GM18520 (cell line): ENCODE data around the gene DNM1.
"Not testable (repeated sequence)": the region's sequence is repeated elsewhere in the genome, so short reads cannot be mapped to it uniquely, and the experiment has no call there.

Experiments
- ATAC-seq: cut with Tn5 transposase; IDR thresholded peaks from one replicate; pipeline ENCODE4 v1.9.1; 2021; ENCODE audit not compliant: unreplicated experiment

The DNM1 gene

DNA sequence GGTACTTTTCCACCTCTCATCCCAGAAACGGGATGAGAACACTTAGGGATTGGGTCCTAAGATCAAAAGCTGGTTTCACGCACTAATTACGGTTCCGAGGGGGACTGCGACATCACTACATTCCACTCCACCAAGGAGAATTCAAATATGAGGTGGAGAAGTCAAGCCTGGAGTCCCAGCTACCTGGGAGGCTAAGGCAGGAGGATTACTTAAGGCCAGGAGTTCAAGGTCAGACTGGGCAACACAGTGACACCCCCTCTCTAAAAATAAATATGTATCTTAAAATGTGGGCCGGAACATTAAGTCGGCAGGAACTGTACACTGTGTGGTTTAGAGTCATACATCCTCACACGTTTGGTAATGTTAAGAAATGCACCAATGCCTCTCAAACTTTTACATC is 71.1 kb downstream of the DNM1 start:
- no peak for ATAC-seq

DNA sequence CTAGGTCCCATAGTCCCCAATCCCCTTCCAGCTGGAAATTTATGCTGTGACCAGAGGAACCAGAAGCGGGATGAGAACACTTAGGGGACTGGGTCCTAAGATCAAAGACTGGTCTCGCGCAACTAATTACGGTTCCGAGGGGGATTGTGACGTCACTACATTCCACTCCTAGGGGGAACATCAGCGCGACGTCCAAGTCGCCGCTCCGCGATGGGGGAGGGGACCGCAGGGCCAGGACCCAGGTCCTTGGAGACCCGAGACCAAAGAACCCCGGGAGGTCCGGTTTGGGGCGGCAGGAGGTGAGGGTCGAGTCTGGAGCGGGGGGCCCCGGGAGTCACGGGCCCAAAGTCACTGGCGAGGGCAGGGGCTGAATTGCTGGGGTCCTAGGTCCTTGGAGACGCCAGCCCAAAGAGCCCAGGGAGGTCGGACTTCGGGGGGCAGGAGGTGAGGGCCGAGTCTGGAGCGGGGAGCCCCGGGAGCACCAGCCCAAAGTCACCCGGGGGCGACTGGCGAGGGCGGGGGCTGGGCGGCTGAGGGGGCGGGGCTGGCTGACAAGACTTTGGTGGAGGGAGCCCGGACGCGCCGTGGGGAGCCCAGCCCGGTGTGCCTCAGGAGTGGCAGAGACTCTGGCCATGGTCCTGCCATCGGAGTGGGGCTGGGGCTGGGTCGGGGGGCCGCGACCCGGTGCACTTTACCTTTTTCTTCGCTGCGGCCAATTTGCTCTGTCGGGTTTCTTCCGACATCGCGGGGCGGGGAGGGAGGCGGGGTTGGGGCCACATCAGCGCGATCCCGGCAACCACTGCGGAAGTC is 72.2 kb downstream of the DNM1 start, which contains the start of gene GOLGA2:
Gene GOLGA2, minus strand, starts transcription at position 810 of the 810 bp plus-strand sequence. Its CDS starts 31 bp downstream, at position 779.
- ATAC-seq = no peak

DNA sequence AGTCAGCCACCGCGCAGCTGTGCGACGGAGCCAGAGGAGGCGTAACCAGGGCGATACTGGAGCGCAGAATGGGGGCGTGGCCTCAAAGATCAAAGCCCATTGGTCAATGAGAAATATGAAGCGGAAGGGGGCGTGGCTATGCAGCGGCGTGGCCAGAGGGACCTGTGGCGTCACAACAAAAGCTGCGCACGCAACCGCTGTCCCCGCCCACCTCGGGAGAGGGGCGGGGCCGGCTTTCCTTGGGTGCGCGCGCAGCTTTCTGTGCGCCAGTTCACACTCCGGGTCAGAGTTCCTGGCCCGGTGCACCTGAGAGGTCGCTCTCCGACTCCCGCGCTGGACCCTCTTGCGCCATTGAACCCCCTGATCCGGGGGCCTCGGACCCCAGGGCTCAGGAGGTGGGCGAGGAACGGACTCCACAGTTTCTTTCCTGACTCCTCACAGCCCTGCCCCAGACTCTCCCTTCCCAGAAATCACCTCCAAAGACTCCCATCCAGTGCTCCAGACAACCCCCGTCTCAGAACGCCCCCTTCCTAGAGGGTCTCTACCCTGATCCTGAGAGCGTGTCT is 72.9 kb downstream of the DNM1 start, which contains the start of gene SWI5:
Gene SWI5, plus strand, starts transcription at position 269 of the 566 bp plus-strand sequence.
- ATAC-seq = peak; percentile 93

DNA sequence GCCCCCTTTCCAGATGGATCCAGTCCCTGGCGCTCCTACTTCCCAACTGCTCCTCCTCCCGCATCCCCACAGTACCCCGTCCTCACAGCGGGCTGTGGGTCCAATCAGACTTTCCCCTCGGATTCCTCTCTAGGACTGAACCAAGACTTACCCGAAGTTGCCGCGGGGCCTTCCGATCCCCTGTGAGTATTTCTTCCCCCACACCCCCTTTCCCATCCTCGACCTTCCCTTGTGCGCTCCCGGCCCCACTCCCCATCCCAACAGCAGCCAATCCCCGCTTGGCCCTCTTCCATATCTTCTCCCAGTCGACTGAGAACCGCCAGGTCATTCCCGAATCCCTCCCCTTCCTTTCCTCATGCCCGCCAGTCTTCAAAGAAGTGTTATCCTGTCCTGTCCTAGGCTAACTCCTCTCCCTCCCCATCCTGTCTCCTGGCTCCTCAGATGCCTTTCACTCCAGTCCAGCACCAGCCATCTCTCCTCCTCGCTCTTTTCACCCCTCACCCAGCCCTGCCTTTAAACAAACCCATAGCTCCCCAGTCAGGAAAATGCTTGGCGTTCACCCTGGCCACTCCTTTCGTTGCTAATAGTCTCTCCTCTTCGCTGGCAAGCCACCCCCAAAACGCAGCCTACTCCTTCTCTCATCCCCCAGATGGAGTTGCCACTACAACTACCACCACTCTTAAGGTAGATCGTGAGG is 73.5 kb downstream of the DNM1 start:
- ATAC-seq = no peak

DNA sequence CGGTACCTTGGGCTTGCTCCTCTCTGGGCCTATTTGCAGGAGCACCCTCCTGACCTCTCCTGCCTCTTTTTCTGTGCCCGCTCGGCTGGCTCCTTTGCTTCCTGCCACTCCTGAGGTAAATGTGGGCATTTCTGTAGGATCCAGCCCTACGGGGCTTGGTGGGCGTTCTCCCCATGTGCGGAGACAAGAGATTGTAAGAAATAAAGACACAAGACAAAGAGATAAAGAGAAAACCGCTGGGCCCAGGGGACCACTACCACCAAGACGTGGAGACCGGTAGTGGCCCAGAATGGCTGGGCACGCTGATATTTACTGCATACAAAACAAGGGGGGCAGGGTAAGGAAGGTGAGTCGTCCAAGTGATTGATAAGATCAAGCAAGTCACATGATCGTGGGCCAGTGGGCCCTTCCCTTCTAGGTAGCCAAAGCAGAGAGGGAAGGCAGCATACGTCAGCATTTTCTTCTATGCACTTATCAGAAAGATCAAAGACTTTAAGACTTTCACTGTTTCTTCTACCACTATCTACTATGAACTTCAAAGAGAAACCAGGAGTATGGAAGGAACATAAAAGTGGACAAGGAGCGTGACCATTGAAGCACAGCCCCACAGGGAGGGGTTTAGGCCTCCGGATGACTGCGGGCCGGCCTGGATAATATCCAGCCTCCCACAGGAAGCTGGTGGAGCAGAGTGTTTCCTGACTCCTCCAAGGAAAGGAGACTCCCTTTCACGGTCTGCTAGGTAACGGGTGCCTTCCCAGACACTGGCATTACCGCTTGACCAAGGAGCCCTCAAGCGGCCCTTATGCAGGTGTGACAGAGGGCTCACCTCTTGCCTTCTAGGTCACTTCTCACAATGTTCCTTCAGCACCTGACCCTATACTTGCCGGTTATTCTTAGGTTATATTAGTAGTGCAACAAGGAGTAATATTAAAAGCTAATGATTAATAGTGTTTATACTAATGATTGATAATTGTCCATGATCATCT is 76.2 kb downstream of the DNM1 start:
- ATAC-seq = not testable (repeated sequence)

DNA sequence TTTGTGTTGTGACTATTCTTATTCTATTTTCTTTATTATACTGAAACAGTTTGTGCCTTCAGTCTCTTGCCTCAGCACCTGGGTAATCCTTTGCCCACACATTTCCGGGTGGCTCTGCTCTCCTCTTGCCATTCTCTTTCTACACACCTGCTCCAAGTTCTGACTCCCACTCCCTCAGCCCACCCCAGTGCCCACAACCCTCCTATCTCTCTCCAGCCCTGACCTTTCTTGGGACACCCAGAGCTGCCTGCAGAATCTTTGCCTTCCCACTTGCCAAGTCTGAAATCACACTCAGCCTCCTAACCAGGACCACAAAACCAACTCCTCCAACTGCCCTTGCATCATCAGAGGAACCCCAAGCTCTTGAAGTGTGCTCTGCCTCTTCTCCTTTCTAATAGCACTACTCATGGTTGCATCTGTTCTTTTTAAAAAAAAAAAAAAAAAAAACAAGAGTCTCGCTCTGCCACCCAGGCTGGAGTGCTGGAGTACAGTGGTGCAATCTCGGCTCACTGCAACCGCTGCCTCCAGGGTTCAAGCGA is 77.0 kb downstream of the DNM1 start:
- no peak for ATAC-seq

DNA sequence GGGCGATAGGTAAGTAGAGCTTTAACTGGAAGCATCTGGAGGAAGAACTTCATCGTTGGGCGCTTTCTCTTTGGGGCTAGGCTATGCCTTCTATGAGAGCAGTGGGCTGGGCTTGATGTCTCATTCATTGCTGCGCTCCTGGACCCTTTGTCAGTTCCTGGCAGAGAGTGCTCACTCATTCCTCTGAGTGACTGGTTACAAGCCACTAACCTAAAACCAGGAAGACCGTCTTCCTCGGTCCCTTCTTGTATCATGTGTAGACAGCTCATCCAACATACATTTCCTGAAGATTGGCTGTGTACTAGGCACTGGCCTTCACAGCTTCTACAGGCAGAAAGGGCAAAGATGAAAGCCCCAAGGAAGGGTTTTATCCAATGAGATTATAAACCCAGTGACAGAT is 79.3 kb downstream of the DNM1 start:
- ATAC-seq = no peak

DNA sequence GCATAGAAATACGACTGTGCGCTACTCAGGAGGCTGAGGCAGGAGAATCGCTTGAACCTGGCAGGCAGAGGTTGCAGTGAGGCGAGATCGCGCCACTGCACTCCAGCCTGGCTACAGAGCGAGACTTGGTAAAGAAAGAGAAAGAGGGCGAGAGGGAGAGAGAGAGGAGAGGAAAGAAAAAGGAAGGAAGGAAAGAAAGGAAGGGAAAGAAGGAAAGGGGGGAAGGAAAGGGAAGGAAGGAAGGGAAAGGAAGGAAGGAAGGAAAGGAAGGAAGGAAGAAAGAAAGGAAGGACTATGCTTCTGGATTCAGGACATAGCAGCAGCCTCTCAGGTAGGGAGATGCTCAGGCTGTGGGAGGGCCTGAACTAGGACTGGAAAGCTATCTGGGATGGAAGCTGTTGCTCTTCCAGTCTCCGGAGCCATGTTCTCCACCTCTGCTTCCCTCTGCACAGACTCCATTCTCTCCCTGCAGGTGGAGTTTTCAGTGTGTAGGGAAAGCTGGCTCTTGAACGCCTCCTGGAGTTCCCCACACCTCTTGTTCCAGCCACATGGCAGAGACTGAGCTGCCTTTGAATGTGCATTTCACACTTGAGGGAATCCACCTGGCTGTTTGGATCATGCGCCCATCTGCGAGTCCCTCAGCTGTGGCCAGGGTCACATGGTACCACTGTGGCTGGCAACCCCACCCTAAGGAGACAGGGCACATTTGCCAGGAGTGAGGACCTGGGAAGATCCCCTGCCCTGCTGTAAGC is 82.0 kb downstream of the DNM1 start:
- ATAC-seq = no peak

DNA sequence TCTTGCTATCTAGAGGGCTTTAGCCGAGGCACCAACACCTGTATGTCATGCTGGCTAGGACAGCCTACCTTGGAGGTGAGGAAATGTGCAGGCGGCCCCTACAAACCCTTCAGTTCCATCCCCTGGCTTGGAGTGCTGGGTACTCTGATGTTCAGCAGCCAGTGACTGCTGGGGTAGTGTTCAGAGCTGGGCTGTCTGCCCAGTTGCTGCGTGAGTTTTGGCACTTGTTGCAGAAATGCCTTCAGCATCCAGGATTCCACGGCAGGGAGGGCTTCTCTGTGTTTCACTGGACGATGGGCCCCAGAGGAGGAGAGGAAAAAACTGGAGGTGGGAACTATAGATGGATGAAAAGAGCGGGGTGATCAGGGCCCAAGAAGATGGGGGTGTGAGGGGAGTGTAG is 83.3 kb downstream of the DNM1 start:
- no peak for ATAC-seq

DNA sequence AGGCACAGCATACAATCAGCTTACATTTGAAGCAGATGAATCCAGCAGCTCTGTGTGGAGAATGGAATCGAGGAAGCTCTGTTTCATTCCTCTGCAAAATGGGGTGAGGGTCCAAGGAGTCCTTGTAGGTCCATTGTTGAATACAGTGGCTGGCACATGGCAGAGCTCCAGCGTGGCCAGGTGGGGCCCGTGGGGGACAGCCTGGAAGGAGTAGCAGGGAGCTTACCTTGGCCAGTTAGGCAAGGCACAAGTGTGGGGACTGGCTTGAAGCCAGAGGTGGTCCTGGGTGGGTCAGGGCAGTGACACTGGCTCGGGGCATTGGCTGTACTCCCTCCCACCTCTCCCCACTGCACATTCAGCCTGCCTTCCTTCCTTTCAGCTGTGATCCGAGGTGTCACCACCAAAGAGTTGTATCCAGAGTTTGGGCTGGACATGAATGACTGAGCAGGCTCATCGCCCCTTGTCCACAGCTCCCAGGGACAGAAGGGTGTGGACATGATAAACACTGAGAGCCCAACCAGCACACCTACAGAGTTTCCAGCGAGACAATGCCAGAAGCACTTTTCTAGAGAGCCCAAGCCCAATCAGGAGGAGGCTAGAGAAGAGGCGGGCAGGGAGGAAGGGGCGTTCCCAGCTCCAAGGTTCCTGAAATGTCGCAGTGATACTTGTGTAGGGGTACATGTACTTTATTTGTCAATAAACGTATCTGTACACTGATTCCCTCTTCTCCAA is 85.3 kb downstream of the DNM1 start:
- ATAC-seq = no peak

DNA sequence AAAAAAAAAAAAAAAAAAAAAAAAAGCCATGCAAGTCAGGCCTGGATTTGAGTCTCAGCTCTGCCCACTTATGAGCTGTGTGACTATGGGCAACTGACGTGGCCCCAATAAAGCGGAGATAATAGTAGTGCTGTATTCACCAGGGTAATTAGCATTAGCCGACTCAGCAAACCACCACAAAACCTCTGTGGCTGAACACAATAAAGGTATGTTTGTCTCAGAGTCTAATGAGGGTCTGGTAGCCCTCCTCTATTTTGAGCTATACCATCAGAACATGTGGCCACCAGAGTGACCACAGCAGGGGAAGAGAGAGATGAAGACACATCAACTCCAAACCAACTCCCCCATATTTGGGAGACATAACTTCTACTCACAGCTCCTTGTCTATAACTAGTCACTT is 88.8 kb downstream of the DNM1 start:
- ATAC-seq = no peak

DNA sequence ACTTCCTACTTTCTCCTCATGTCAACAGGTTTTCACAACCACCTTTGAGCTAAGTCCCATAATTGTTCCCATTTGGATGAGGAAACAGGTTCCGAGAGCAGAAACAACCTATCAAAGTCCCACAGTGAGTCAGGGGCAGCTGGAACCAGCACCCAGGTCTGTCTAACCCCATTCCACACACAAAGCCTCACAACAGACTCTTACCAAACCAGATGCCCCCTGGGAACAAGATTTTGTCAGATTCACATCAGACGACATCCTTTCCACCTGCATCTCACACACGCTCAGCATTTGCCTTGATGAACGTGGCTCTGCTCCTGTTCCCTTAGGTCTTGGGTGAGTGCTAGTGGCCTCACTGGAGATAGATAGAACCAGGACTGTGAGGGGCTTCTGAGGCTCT is 89.9 kb downstream of the DNM1 start:
- ATAC-seq = no peak

DNA sequence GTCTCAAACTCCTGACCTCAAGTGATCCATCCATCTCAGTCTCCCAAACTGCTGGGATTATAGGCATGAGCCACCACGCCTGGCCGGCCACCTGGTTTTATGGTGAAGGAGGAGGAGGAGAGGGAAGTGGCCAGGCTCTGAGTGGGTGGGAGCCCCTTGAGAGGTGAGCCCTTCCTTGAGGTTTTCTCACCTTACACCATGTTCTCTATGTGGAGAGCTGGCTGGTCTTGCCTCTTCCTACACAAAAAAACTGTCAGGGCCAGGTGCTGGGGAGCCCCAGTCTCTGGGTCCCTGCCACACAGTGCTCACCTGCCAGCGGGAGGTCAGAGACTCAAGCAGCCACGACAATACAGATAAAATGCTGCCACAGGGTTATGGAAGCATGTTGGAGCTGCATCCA is 91.0 kb downstream of the DNM1 start:
- no peak for ATAC-seq

DNA sequence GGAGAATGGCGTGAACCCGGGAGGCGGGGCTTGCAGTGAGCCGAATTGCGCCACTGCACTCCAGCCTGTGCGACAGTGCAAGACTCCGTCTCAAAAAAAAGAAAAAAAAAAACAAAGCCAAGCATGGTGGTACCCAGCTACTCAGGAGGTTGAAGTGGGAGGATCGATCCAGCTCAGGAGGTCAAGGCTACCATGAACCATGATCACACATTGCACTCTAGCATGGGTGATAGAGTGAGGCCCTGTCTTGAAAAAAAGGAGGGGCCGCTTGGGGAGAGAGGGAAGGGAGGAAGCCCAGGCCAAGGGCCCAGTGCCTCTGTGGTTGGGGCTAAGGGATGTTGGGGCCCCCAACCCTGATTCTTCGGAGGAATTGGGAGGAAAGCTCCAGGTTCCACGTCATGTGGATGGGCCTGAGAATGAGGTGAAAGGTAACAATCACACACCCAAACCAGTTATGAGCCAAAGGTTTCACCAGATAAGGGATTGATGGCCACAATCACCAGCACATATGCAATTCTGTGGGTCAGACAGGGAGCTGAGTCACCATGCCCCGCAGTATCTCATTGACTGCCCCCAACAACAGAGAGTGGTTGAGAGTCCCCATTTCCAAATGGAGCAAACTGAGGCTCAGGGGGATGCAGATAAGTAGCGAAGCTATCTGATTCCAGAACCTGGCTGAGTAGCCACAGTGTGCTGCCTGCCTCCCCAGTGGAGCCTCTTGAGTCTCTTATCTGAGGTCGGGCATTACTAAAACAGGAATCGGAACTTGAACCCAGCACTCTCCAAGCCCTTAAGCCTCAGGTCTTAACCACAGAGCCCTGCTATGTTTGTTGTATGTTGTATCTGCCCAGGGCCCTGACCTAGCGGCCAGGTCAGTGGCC is 93.4 kb downstream of the DNM1 start:
- no peak for ATAC-seq

DNA sequence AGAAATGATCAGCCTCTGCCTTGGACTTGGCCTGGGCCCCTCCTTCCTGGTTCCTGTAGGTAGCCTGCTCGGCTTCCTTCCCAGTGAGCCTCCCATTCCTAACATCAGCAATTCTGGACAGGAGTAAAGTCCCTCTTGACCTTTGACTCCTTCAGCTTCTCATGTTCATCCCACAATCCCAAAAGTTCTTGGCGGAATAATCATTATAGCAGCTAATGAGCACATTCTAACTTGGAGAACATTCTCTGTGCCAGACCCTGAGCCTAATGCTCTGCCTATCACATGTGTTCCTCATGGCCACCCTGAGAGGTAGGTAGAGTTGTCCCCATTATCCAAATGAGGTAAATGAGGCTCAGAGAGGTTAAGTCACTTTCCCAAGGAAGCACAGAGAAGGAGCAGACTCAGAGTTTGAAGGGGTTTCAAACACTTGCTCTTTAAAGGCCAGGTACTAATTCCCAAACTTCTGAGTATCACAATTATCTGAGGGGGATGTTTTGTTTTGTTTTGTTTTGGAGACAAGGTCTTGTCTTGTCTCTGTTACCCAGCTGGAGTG is 94.1 kb downstream of the DNM1 start:
- ATAC-seq = no peak

DNA sequence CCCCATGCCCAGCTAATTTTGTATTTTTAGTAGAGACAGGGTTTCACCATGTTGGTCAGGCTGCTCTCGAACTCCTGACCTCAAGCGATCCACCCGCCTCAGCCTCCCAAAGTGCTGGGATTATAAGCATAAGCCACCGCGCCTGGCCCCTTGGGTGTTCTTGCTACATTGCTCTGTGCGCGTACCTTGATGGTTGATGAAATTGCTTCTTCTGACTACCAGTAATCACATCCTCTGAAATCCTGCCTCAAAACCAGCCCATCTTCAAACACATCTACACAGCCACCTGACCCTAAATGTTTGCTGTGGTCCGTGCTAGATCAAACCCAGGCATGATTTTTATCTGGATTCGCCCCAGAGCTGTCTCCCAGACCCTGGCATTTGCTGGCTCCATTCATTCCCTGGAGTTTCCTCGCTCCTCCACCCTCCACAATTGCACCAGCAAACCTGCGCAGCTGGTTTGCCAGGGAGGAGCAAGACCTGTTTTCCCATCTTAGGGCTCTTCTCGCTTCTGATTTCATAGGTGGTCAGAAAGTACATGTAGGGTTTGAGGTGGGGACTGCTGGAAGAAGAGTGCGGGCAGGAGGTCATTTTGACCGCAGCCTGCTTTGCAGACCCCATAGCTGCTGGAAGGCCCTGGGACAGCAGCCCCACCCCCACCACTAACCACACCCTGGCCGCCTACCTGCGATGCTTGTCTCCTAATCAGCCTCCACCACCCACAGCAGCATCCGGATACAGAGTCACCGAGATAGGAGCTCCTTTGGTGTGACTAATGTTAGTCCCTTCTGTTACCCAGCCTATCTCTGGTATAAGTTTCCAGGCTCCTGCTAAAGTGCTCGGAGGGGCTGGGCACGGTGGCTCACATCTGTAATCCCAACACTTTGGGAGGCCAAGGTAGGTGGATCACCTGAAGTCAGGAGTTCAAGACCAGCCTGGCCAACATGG is 95.6 kb downstream of the DNM1 start:
- no peak for ATAC-seq
